Lower leg skin (tissue), 3 donors: Measurements from ENCODE around the gene TINAGL1.

Experiments
- POLR2A ChIP-seq, 2 donors: fragments of 450-650 bp; IDR thresholded peaks; one replicate each; pipeline ENCODE4 v1.6.1; 2016 to 2017; ENCODE audit warnings: antibody characterized with exemption in 2 of 2, mild to moderate bottlenecking in 1 of 2, moderate library complexity in 1 of 2
- TF ChIP-seq, protein P1 (sequence below), 3 donors: fragments of 450-650 bp; IDR thresholded peaks; one replicate each; pipeline ENCODE4 v1.5.1; 2016; ENCODE audit warnings: antibody characterized with exemption in 3 of 3, mild to moderate bottlenecking in 3 of 3, moderate library complexity in 2 of 3

DNA sequence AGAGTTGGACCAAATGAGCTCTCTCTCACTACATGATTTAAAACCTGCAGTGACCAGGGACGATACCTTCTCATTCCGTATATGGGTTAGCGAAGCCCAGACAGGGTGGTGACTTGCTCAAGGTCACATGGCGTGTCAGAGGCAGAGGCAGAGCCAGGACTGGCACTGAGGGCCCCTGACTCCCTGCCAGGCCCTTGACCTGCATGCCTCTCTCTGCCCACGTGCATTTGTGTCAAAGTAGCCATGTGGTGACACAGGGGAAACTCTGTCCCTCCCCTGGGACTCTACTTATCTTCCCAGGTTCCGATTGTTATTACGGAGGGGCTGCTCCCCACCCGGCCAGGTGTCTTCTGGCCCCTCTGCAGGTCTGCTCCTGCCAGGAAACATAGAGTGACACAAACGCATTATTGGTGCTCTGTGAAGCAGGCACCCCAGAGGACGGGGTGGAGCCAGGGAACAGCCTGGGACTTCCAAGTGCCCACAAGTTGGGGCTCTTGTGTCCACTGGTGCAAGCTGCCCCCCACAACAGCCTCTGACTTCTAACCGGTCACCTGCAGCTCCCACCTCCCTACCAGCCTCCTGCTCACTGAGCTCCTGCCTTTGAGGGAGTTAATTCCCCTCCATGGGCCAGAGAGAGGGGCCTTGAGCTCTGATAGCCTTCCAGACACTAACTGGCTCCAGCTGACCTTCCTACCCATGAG lies 7.3 kb upstream of the TINAGL1 start:
- no peak for TF ChIP-seq POLR2A (IDR thresholded peaks at IDR 0.05)
- TF ChIP-seq, protein P1, sequence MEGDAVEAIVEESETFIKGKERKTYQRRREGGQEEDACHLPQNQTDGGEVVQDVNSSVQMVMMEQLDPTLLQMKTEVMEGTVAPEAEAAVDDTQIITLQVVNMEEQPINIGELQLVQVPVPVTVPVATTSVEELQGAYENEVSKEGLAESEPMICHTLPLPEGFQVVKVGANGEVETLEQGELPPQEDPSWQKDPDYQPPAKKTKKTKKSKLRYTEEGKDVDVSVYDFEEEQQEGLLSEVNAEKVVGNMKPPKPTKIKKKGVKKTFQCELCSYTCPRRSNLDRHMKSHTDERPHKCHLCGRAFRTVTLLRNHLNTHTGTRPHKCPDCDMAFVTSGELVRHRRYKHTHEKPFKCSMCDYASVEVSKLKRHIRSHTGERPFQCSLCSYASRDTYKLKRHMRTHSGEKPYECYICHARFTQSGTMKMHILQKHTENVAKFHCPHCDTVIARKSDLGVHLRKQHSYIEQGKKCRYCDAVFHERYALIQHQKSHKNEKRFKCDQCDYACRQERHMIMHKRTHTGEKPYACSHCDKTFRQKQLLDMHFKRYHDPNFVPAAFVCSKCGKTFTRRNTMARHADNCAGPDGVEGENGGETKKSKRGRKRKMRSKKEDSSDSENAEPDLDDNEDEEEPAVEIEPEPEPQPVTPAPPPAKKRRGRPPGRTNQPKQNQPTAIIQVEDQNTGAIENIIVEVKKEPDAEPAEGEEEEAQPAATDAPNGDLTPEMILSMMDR (IDR thresholded peaks at IDR 0.05): no peak
